ENCODE measurements around the gene AHRR. TPM values are rescaled to one million over a fixed set of nuclear protein-coding genes. Genes with fewer than 3 reads are reported as not detected.

AHRR gene
- total RNA-seq, 1 donor from 2014 or later = 10.5 TPM

DNA sequence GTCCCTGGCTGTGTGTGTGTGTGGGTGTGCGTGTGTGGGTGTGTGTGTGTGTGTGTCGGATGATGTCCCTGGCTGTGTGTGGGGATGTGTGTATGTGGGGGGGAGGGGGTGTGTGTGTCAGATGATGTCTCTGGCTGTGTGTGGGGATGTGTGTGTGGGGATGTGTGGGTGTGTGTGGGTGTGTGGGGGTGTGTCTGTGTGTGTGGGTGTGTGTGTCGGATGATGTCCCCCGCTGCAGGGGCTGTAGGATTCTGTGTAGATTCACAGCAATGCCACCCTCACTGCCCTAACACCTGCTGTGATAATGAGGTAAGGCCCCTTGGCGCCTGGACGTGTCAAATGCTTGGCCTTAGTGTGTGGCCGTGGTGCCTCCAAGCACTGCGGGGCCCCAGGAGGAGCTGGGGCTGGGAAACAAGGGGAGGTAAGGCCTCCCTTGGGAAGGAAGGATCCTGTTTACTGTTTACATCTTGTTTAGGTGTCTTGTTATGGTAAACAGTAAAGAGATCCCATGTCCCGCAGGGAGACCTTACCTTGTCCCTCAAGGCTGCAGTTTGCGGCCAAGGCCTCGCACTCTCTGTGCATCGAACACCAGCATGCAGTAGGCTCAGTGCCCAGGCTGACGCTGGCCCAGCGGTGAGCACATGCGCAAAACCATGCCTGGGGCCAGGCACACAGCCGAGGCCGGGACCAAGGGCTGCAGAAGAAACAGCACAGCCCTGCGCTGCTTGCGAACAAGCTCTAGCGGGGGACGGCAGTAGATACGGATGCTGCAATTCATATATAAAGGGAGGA is 24.1 kb downstream of the AHRR start:
- no peaks in the 10 kb centered on the region for H3K9me3 ChIP-seq (ENCODE audit: insufficient read depth, low read depth, low read length)

GRCh38 chr5:346229-346935 is 24.9 kb downstream of the AHRR start:
- no peak for FAIRE-seq
- H3K4me3 ChIP-seq (ENCODE audit: insufficient read depth, low read depth, low read length) = no peak overlapping the region
- TF ChIP-seq CTCF (IDR thresholded peaks at IDR 0.05; ENCODE audit: insufficient read depth, low read depth, low read length) = no peak
- TF ChIP-seq EZH2 (IDR thresholded peaks at IDR 0.05; ENCODE audit: insufficient read depth, low read length) = no peak
- H3K27ac ChIP-seq (ENCODE audit: low read depth, low read length) = no peak overlapping the region
- no peak for DNase-seq (ENCODE audit: low read depth)
- no peaks in the 10 kb centered on the region for H3K9me3 ChIP-seq (ENCODE audit: insufficient read depth, low read depth, low read length)
- no peak overlapping the region for H3K4me2 ChIP-seq (ENCODE audit: low read length)
- H3K79me2 ChIP-seq (ENCODE audit: insufficient read depth, low read length) = peaks cover 40% of the 10 kb centered on the region
- H3K4me1 ChIP-seq (ENCODE audit: insufficient read depth, low read length) = peaks cover 12% of the 10 kb centered on the region
- peaks cover 30% of the 10 kb centered on the region for H4K20me1 ChIP-seq (ENCODE audit: insufficient read depth, low read length)
- no peak overlapping the region for H3K9ac ChIP-seq (ENCODE audit: low read length)
- Mint-ChIP-seq H3K27me3 (ENCODE audit: low read depth, unreplicated experiment) (peaks cover 2% of the 10 kb centered on the region), H3K4me1 (ENCODE audit: low read depth, unreplicated experiment) (peaks cover 9% of the 10 kb centered on the region), H3K27ac (ENCODE audit: unreplicated experiment) (no peak overlapping the region), H3K4me3 (ENCODE audit: unreplicated experiment) (peak overlapping the region; percentile 63), H3K36me3 (ENCODE audit: low read depth, unreplicated experiment) (peaks cover 8% of the 10 kb centered on the region), H3K9me3 (ENCODE audit: unreplicated experiment) (no peaks in the 10 kb centered on the region)
- no peaks in the 10 kb centered on the region for H3K36me3 ChIP-seq (ENCODE audit: insufficient read depth, low read length)
- no peak overlapping the region for H2AFZ ChIP-seq (ENCODE audit: low read depth, low read length)
- no peaks in the 10 kb centered on the region for H3K27me3 ChIP-seq (ENCODE audit: insufficient read depth, low read length)

More for the DNA sequence above, 24.1 kb downstream of the AHRR start:
- Histone ChIP-seq H3K79me2 (ENCODE audit: insufficient read depth, low read length) (peaks cover 46% of the 10 kb centered on the region), H3K4me1 (ENCODE audit: insufficient read depth, low read length) (peaks cover 12% of the 10 kb centered on the region), H3K4me2 (ENCODE audit: low read length) (no peak overlapping the region), H3K9ac (ENCODE audit: low read length) (no peak overlapping the region), H4K20me1 (ENCODE audit: insufficient read depth, low read length) (peaks cover 27% of the 10 kb centered on the region), H3K4me3 (ENCODE audit: insufficient read depth, low read depth, low read length) (no peak overlapping the region), H3K27ac (ENCODE audit: low read depth, low read length) (no peak overlapping the region), H3K36me3 (ENCODE audit: insufficient read depth, low read length) (no peaks in the 10 kb centered on the region), H2AFZ (ENCODE audit: low read depth, low read length) (no peak overlapping the region), H3K27me3 (ENCODE audit: insufficient read depth, low read length) (no peaks in the 10 kb centered on the region)
- no peak overlapping the region for H3K27ac Mint-ChIP-seq (ENCODE audit: unreplicated experiment)
- no peak for DNase-seq (ENCODE audit: low read depth)
- H3K9me3 Mint-ChIP-seq (ENCODE audit: unreplicated experiment) = no peaks in the 10 kb centered on the region
- no peak overlapping the region for H3K4me3 Mint-ChIP-seq (ENCODE audit: unreplicated experiment)
- H3K4me1 Mint-ChIP-seq (ENCODE audit: low read depth, unreplicated experiment) = peaks cover 9% of the 10 kb centered on the region
- FAIRE-seq = no peak
- H3K36me3 Mint-ChIP-seq (ENCODE audit: low read depth, unreplicated experiment) = peaks cover 5% of the 10 kb centered on the region
- no peak for TF ChIP-seq EZH2 (IDR thresholded peaks at IDR 0.05; ENCODE audit: insufficient read depth, low read length)
- no peak for TF ChIP-seq CTCF (IDR thresholded peaks at IDR 0.05; ENCODE audit: insufficient read depth, low read depth, low read length)
- H3K27me3 Mint-ChIP-seq (ENCODE audit: low read depth, unreplicated experiment) = peaks cover 2% of the 10 kb centered on the region
